Liver (tissue), 9 donors: ENCODE data around the gene CIDEA. TPM values are rescaled to one million over a fixed set of nuclear protein-coding genes. Genes with fewer than 3 reads are reported as not detected.
"Not testable (repeated sequence)": the region's sequence is repeated elsewhere in the genome, so short reads cannot be mapped to it uniquely, and the experiment has no call there.

Experiments used
- DNase-seq: peaks from one replicate; pipeline ENCODE4 v3.0.0-alpha.2; 2017; ENCODE audit warnings: low spot score
- H3K27ac ChIP-seq, 2 donors: one replicate each; pipeline ENCODE4 v1.7.0; 2013; ENCODE audit warnings: inconsistent platforms in 2 of 2, low read length in 2 of 2, control low read depth in 1 of 2, low read depth in 1 of 2, mild to moderate bottlenecking in 1 of 2
- H3K27me3 ChIP-seq, 4 donors: one replicate each; pipeline versions ENCODE4 v1.6.1 to v1.7.0; 2013; ENCODE audit warnings: low read length in 3 of 4, inconsistent platforms in 1 of 4, mild to moderate bottlenecking in 1 of 4, moderate library complexity in 1 of 4; ENCODE audit not compliant: control insufficient read depth in 4 of 4, insufficient read depth in 4 of 4
- H3K36me3 ChIP-seq, 4 donors: one replicate each; pipeline versions ENCODE4 v1.6.1 to v1.7.0; 2013; ENCODE audit warnings: low read length in 3 of 4, mild to moderate bottlenecking in 3 of 4, low read depth in 1 of 4, moderate library complexity in 1 of 4; ENCODE audit not compliant: control insufficient read depth in 4 of 4, insufficient read depth in 3 of 4
- H3K4me1 ChIP-seq, 4 donors: one replicate each; pipeline versions ENCODE4 v1.6.1 to v1.7.0; 2013; ENCODE audit warnings: low read length in 3 of 4, mild to moderate bottlenecking in 3 of 4, moderate library complexity in 1 of 4; ENCODE audit not compliant: control insufficient read depth in 4 of 4, insufficient read depth in 4 of 4
- H3K4me3 ChIP-seq, 3 donors: one replicate each; pipeline versions ENCODE4 v1.6.1 to v1.7.0; 2013; ENCODE audit warnings: low read length in 3 of 3, control low read depth in 1 of 3, low read depth in 1 of 3, mild to moderate bottlenecking in 1 of 3
- H3K9ac ChIP-seq, 2 donors: one replicate each; pipeline ENCODE4 v1.7.0; 2013; ENCODE audit warnings: low read length in 2 of 2, mild to moderate bottlenecking in 2 of 2, moderate library complexity in 2 of 2, control low read depth in 1 of 2, low read depth in 1 of 2
- H3K9me3 ChIP-seq, 4 donors: one replicate each; pipeline versions ENCODE4 v1.6.1 to v1.7.0; 2013; ENCODE audit warnings: low read length in 3 of 4; ENCODE audit not compliant: control insufficient read depth in 4 of 4
- CTCF ChIP-seq: fragments of 150-350 bp; IDR thresholded peaks from 2 replicates; pipeline ENCODE4 v1.5.1; 2017; ENCODE audit warnings: improper control_type of control experiment, low read depth, low read length; ENCODE audit not compliant: missing input control
- EGR1 ChIP-seq, 2 donors: IDR thresholded peaks; 2 replicates each; pipeline ENCODE4 v1.6.1; 2016 to 2018; ENCODE audit warnings: antibody characterized with exemption in 2 of 2, low read depth in 2 of 2
- FOXA1 ChIP-seq: IDR thresholded peaks from 2 replicates; pipeline ENCODE4 v1.6.1; 2016; ENCODE audit warnings: antibody characterized with exemption
- FOXA2 ChIP-seq: IDR thresholded peaks from 2 replicates; pipeline ENCODE4 v1.6.1; 2016; ENCODE audit warnings: antibody characterized with exemption
- GABPA ChIP-seq, 2 donors: IDR thresholded peaks in 1 of 2; conservative IDR thresholded peaks in 1 of 2; 2 replicates each; pipeline ENCODE4 v1.6.1; 2016; ENCODE audit warnings: antibody characterized with exemption in 2 of 2, mild to moderate bottlenecking in 1 of 2, moderate library complexity in 1 of 2
- HNF4A ChIP-seq, 2 donors: conservative IDR thresholded peaks; 2 replicates each; pipeline ENCODE4 v1.6.1; 2016; ENCODE audit warnings: antibody characterized with exemption in 2 of 2, mild to moderate bottlenecking in 2 of 2
- HNF4G ChIP-seq: IDR thresholded peaks from 2 replicates; pipeline ENCODE4 v1.6.1; 2016; ENCODE audit warnings: antibody characterized with exemption
- JUND ChIP-seq, 2 donors: IDR thresholded peaks; 2 replicates each; pipeline ENCODE4 v1.6.1; 2016; ENCODE audit warnings: antibody characterized with exemption in 2 of 2
- MAX ChIP-seq: IDR thresholded peaks from 2 replicates; pipeline ENCODE4 v1.6.1; 2016; ENCODE audit warnings: antibody characterized with exemption
- NR2F2 ChIP-seq: IDR thresholded peaks from 2 replicates; pipeline ENCODE4 v1.6.1; 2016; ENCODE audit warnings: antibody characterized with exemption
- RAD21 ChIP-seq, 2 donors: IDR thresholded peaks; 2 replicates each; pipeline ENCODE4 v1.6.1; 2016; ENCODE audit warnings: antibody characterized with exemption in 2 of 2, mild to moderate bottlenecking in 2 of 2
- SP1 ChIP-seq: IDR thresholded peaks from 2 replicates; pipeline ENCODE4 v1.6.1; 2018; ENCODE audit warnings: antibody characterized with exemption, mild to moderate bottlenecking
- TAF1 ChIP-seq: conservative IDR thresholded peaks from 2 replicates; pipeline ENCODE4 v1.6.1; 2016; ENCODE audit warnings: antibody characterized with exemption, mild to moderate bottlenecking
- YY1 ChIP-seq: IDR thresholded peaks from 2 replicates; pipeline ENCODE4 v1.6.1; 2016; ENCODE audit warnings: antibody characterized with exemption, mild to moderate bottlenecking
- WGBS: extraction: QIAGEN DNeasy Blood & Tissue Kit; methylation state at CpG from one replicate; pipeline ENCODE4 v1.1.7; 2013; 5-methylcytosine and 5-hydroxymethylcytosine counted together
- polyA plus RNA-seq, 2 donors: library from polyadenylated mRNA; stranded (reverse) in 1 of 2; unstranded in 1 of 2; fragments of 200-250 nt in 1 of 2; fragments of >200 nt in 1 of 2; fragmentation: Nextera tagmentation in 1 of 2; extraction: Ambion mirVana in 1 of 2; gene quantifications; one replicate each; pipeline versions ENCODE4 v1.2.1 to v1.2.3, GENCODE V29; 2013 to 2015
- total RNA-seq, 2 donors: library from RNA; depleted of rRNA; stranded (reverse); fragments of >200 nt; gene quantifications; one replicate each; pipeline ENCODE4 v1.2.3, GENCODE V29; 2014
- TF ChIP-seq, protein P1 (sequence below): IDR thresholded peaks from 2 replicates; pipeline ENCODE4 v1.6.1; 2016; ENCODE audit warnings: antibody characterized with exemption
- TF ChIP-seq, protein P2 (sequence below): IDR thresholded peaks from 2 replicates; pipeline ENCODE4 v1.6.1; 2016; ENCODE audit warnings: antibody characterized with exemption
- donor health status: healthy.
- donor health status: healthy.
- donor health status: healthy.
- donor health status: healthy.
- donor health status: healthy.

The CIDEA gene
- total and polyA plus RNA-seq, 4 donors: not detected

- H3K36me3 ChIP-seq, H3K27ac ChIP-seq, H3K27me3 ChIP-seq, H3K4me3 ChIP-seq, H3K4me1 ChIP-seq, H3K9ac ChIP-seq, H3K9me3 ChIP-seq, DNase-seq: not testable (repeated sequence)
- 94% methylated on average over 8 of the region's 8 CpGs for WGBS
These were observed 23.6 kb upstream of the CIDEA start for GRCh38 chr18:12230561-12230960.

GRCh38 chr18:12231040-12231882 is 22.9 kb upstream of the CIDEA start:
- H3K4me1 ChIP-seq: no peaks in the 10 kb centered on the region
- 85% methylated on average over 17 of the region's 17 CpGs for WGBS
- TF ChIP-seq HNF4G (no peak), CTCF (no peak), MAX (no peak), HNF4A (conservative IDR thresholded peaks at IDR 0.05) (no peak), SP1 (no peak), FOXA1 (no peak), JUND (IDR thresholded peaks at IDR 0.05) (no peak), YY1 (no peak), TAF1 (no peak), NR2F2 (no peak)
- TF ChIP-seq, protein P1, sequence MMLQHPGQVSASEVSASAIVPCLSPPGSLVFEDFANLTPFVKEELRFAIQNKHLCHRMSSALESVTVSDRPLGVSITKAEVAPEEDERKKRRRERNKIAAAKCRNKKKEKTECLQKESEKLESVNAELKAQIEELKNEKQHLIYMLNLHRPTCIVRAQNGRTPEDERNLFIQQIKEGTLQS: no peak
- TF ChIP-seq, protein P2, sequence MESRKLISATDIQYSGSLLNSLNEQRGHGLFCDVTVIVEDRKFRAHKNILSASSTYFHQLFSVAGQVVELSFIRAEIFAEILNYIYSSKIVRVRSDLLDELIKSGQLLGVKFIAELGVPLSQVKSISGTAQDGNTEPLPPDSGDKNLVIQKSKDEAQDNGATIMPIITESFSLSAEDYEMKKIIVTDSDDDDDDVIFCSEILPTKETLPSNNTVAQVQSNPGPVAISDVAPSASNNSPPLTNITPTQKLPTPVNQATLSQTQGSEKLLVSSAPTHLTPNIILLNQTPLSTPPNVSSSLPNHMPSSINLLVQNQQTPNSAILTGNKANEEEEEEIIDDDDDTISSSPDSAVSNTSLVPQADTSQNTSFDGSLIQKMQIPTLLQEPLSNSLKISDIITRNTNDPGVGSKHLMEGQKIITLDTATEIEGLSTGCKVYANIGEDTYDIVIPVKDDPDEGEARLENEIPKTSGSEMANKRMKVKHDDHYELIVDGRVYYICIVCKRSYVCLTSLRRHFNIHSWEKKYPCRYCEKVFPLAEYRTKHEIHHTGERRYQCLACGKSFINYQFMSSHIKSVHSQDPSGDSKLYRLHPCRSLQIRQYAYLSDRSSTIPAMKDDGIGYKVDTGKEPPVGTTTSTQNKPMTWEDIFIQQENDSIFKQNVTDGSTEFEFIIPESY: no peak
- H3K4me3 ChIP-seq: no peak overlapping the region
- no peaks in the 10 kb centered on the region for H3K9me3 ChIP-seq
- DNase-seq: no peak
- H3K9ac ChIP-seq: no peak overlapping the region
- no peaks in the 10 kb centered on the region for H3K36me3 ChIP-seq
- no peaks in the 10 kb centered on the region for H3K27me3 ChIP-seq
- no peak overlapping the region for H3K27ac ChIP-seq

DNA sequence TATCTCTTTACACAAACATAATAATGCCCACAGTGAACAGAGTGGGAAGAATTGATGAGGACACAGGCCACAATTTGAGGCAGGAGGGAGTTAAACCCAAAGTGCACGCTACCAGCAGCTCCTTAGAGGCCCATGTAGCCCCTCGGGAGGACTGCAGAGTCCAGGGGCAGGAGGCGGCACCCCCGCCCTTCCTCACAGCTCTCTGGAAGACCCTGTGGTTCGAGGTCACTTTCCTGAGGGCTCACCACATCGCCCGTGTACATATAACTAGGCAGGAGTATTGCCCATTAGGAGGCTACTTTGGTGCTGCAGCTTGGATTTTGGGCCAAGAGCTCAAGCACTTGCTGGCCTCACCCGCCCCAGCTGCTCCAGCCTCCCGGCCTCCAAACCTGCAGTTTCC is 22.2 kb upstream of the CIDEA start:
- Histone ChIP-seq H3K9ac (no peak overlapping the region), H3K4me3 (no peak overlapping the region), H3K9me3 (no peaks in the 10 kb centered on the region), H3K27ac (no peak overlapping the region), H3K27me3 (no peaks in the 10 kb centered on the region), H3K4me1 (peaks cover 0 to 1% (median 0%) of the 10 kb centered on the region in 4 donors), H3K36me3 (no peaks in the 10 kb centered on the region)
- WGBS: 90% methylated on average over 9 of the region's 9 CpGs
- DNase-seq: no peak
- TF ChIP-seq MAX (no peak), CTCF (no peak), TAF1 (no peak), FOXA2 (no peak), YY1 (no peak), EGR1 (IDR thresholded peaks at IDR 0.05; ENCODE audit: low read depth in 2 of 2) (no peak), JUND (IDR thresholded peaks at IDR 0.05) (no peak), RAD21 (IDR thresholded peaks at IDR 0.05) (no peak), GABPA (IDR thresholded peaks at IDR 0.05 in 1 of 2, conservative IDR thresholded peaks at IDR 0.05 in 1 of 2) (no peak), HNF4A (conservative IDR thresholded peaks at IDR 0.05) (no peak), SP1 (no peak), FOXA1 (no peak)
- TF ChIP-seq, protein P1: no peak
- TF ChIP-seq, protein P2: no peak
